GM10266 (cell line): ENCODE results near the gene ZC3H15.

Source experiments
- DNase-seq: peaks from one replicate; pipeline ENCODE4 v3.0.0; 2012; ENCODE audit errors: extremely low spot score
- TF ChIP-seq, protein P1 (sequence below): IDR thresholded peaks from 2 replicates; pipeline ENCODE4 v1.5.1; 2012; ENCODE audit warnings: mild to moderate bottlenecking, low read depth; ENCODE audit not compliant: control insufficient read depth, insufficient read depth; ENCODE audit errors: missing control alignments

Gene ZC3H15

DNA sequence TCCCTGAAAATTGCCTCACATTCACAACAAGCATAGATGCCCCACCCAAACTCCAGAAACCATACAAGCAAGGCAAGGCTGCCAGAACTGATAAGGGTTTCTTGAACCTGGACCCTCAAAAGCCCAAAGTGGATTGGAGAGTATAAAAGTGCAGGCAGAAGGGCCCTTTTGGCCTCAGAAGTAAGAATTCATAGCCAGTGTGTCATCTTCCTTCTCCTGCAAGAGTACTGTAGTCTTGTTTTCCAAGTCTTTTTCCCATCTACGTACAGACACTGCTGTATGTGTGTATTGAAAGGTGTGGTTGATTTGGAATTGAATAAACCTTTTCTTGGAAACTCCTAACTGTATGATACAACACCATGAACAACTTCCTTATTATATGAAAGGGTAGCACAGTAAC is 46.8 kb downstream of the ZC3H15 start:
- TF ChIP-seq, protein P1, sequence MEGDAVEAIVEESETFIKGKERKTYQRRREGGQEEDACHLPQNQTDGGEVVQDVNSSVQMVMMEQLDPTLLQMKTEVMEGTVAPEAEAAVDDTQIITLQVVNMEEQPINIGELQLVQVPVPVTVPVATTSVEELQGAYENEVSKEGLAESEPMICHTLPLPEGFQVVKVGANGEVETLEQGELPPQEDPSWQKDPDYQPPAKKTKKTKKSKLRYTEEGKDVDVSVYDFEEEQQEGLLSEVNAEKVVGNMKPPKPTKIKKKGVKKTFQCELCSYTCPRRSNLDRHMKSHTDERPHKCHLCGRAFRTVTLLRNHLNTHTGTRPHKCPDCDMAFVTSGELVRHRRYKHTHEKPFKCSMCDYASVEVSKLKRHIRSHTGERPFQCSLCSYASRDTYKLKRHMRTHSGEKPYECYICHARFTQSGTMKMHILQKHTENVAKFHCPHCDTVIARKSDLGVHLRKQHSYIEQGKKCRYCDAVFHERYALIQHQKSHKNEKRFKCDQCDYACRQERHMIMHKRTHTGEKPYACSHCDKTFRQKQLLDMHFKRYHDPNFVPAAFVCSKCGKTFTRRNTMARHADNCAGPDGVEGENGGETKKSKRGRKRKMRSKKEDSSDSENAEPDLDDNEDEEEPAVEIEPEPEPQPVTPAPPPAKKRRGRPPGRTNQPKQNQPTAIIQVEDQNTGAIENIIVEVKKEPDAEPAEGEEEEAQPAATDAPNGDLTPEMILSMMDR: no peak
- no peak for DNase-seq

- DNase-seq: no peak
- TF ChIP-seq, protein P1: no peak
These were observed 47.7 kb downstream of the ZC3H15 start for GRCh38 chr2:186533717-186534116.

- no peak for DNase-seq
- TF ChIP-seq, protein P1: no peak
These were observed 48.3 kb downstream of the ZC3H15 start for GRCh38 chr2:186534406-186534805.

DNA sequence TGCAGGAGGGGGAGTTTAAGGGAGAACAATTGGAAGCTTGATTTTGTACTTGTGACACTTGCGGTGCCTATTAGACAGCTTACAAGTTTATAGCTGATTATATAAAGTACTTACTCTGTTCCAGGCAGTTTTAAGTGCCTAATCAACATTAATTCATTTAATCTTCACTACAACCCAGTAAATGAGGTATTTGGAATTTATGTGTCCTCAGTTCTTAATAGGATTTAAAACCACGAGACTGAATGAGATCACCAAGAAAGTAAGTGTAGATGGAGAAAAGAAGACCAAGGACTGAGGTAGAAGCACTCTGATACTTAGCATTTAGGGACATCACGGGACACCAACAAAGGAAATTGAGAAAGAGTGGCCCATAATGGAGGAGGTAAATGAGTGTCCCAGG is 49.8 kb downstream of the ZC3H15 start:
- TF ChIP-seq, protein P1: no peak
- no peak for DNase-seq

GRCh38 chr2:186537019-186537418 is 51.0 kb downstream of the ZC3H15 start:
- TF ChIP-seq, protein P1: no peak

DNA sequence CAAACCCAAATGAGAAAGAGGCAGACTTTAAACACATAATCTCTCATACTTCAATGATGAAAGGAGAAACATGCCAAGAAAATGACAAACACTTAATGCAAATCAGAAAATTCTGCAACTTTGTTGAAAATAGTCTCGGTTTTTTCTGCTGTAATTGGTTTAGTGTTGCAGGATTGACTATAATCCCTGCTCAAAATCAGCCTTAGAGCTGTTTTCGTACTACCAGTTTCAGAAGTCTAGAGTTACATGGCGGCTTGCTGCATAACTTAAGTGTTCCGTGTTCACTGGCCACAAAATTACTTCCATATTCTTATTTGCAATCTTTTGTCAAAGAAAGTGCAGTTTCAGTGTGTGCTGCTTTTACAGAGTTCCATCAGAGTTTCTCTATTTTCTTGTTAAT is 54.9 kb downstream of the ZC3H15 start:
- DNase-seq: no peak
- TF ChIP-seq, protein P1: no peak

More at GRCh38 chr2:186537019-186537418, 51.0 kb downstream of the ZC3H15 start:
- no peak for DNase-seq

GRCh38 chr2:186542002-186542401 is 55.9 kb downstream of the ZC3H15 start:
- DNase-seq: no peak

More at GRCh38 chr2:186542002-186542401, 55.9 kb downstream of the ZC3H15 start:
- TF ChIP-seq, protein P1: no peak
